ENCODE measurements around the gene ARFIP1.
"Not testable (repeated sequence)": the region's sequence is repeated elsewhere in the genome, so short reads cannot be mapped to it uniquely, and the experiment has no call there.

The ARFIP1 gene

DNA sequence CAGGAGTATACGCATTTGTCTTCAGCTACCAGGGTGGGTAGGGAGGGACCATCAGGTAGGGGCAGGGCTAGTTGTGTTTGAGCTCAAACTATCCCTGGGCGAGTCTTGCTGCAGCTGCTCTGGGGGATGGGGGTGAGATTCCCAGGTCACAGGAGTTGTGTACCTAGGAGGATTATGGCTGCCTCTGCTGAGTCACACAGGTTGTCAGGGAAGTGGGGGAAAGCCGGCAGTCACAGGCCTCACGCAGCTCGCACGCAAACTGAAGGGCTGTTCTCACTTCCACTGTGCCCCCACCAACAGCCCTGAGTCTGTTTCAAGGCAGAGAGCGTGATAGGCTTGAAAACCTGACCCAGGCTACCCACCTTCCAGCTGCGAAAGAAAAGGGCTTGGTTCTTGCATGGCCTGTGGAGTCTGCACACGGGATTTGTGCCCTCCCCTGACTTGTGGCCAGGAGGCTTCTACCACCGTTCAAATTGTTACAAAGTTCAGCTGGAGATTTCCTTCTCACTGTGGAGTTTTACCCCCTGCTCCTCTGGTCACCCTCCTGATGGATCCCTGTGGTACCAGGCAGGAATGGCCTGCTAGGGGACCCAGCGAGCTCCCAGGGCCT, 63.8 kb downstream of the ARFIP1 start:
- no peak for DNase-seq (ENCODE audit: low read depth, low spot score)

DNA sequence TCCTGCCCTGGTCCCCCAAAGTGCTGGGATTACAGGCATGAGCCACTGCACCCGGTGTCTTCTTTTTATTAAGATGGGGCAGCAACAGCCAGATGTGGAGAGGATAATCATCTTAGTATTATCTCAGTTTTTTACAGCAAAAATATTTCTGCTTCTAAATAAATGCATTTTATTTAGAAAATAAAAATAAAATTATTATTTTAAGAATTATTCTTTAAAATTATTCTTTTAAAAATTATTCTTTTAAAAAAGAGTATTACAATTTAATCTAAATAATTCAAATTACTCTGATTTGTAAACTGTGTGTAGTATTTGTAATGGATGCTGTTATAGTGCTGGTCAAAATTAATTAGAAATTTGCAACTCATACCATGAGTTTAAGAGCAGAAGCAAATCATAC, 67.6 kb downstream of the ARFIP1 start:
- no peak for DNase-seq (ENCODE audit: low read depth, low spot score)

DNA sequence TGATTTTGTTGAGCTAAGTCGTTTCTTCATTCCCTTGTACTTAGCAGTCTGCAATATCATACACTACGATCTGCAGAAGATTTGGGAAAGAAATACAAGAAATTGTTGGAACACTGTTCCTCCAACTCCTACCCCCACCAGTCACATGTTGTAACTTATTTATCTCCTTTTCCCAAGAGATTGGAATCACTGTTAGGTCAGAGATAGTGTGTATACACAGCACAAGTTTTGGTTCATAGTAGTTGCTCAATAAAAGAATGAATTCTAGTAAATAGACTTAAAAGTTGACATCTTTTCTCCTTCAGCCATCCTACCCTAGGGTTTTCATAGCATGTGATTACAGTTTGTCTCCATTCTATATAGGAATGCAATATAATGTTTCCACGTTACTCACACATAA, 68.8 kb downstream of the ARFIP1 start:
- no peak for DNase-seq (ENCODE audit: low read depth, low spot score)

DNA sequence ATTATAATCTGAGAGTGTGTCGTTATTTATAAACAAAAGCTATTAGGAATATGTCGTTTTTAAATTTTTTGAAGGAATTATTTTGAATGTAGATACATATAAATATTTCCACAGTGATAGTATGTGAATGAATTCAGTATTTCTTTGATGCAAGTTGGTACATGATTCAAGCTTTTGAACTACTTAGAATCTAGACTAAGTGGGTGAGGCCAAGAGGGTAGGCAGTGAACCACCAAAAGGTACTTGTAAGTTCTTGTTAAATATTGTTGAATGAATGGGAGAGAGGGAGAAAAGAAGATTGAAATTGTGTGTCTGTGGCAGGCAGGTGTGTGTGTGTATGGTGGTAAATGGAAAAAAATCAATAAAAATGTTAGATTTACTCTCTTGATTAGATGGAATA, 69.6 kb downstream of the ARFIP1 start:
- no peak for DNase-seq (ENCODE audit: low read depth, low spot score)

DNA sequence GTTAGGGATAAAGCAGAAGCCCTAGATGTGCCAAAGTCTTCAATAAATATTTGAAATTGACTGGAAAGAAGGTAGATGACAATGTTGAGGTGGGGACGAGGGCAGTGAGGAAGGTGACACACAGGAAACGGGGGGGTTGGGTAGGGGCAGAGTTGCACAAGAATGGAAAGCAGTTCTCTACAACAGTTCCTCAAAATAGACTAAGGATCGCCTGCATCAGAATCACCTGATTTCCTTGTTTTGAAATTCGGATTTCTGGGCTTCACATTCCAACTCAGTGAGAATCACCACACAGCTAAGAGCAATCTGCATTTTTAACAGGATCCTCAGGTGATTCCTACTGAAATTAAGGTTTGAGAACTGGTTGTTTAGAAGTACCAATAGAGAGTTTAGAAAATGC, 70.6 kb downstream of the ARFIP1 start:
- no peak for DNase-seq (ENCODE audit: low read depth, low spot score)

DNA sequence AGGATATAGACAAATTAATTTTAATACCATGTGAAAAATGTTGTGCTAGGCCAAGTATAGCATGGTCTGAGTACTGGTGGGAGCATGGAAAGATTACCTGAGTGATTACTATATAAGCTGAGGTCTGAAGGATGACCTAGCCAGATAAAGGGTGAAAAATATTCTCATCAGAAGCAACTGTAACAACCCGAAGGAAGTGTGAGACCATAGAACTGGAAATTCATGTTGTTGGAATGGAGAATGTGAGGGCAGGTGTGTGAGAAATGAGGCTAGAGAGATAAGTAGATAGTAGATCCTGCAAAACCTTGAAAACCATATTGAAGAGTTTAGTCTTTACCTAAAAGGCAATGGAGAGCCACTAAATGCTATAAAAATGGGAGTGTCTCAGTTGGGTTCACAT, 71.5 kb downstream of the ARFIP1 start:
- no peak for DNase-seq (ENCODE audit: low read depth, low spot score)

DNA sequence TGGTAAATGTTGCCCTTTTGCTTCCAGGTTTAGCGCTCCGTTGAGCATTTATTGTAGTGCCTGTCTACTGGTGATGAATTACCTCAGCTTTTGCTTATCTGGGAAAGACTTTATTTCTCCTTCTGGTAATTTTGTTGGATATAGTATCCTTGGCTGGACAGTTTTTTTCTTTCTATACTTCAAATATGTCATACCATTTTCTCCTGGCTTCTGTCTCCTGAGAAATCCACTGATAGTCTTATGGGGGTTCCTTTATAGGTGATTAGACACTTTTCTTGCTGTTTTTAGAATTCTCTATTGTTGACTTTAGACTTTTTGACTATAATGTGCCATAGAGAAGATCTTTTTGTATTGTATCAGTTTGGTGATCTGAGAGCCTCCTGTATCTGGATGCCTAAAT, 73.5 kb downstream of the ARFIP1 start:
- DNase-seq (ENCODE audit: low read depth, low spot score), result no peak

DNA sequence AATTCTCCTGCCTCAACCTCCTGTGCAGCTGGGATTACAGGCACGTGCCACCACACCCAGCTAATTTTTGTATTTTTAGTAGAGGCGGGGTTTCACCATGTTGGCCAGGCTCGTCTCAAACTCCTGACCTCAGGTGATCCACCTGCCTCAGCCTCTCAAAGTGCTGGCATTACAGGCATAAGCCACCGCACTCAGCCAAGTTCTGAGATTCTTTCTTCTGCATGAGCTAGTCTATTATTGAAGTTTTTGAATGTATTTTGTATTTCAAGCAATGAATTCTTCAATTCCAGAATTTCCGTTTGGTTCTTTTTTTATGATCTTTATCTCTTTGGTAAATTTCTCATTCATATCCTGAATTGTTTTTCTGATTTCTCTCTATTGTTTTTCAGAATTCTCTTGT, 74.3 kb downstream of the ARFIP1 start:
- DNase-seq (ENCODE audit: low read depth, low spot score), result not testable (repeated sequence)

DNA sequence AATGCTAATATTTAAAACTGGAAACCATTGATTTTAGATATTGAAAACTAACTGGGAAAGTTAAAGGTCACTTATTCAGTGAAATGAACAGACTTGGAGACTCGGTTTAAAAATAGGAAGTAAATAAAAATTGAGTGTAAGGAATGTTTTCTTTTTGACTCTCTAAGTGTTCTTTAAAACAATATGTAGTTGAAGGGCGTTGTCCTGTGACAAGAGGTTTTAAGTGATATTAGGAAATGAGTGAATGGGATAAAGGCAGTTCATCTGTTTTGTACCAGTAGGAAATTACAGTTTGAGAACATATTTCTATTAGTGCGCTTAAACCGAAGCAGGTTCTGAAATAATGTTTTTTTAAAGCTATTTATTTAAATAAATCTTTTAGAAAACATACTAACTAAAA, 77.2 kb downstream of the ARFIP1 start:
- no peak for DNase-seq (ENCODE audit: low read depth, low spot score)

DNA sequence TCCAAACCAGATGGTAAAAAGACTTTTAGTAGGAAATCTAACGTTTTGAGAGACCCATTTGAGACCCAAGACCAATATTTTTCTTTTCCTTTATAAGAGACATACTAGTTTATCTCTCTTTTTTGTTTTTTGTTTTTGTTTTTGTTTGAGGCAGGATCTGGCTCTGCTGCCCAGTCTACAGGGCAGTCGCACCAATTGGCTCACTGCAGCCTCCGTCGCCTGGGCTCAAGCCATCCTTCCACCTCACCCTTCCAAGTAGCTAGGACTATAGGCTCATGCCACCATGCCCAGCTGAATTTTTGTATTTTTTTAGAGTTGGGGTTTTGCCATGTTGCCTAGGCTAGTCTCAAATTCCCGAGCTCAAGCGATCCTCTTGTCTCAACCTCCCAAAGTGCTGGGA, 79.2 kb downstream of the ARFIP1 start:
- no peak for DNase-seq (ENCODE audit: low read depth, low spot score)

DNA sequence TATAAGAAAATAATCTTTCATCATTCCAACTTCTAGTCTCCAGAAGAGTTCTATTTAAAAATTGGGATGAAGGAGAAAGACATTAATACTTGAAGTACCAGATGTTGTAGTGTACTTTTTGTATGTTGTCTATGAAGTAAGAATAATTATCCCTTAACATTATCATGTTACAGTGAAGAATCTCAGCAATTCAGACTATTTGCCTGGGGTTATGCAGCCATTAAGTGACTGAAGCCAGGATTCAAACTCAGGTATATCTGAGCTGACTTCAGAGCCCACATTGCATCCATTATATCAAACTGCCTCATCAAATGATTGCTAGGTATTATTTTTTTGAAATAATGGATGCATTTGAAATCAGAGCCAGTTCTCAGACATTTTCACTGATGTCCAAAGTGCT, 80.3 kb downstream of the ARFIP1 start:
- no peak for DNase-seq (ENCODE audit: low read depth, low spot score)

DNA sequence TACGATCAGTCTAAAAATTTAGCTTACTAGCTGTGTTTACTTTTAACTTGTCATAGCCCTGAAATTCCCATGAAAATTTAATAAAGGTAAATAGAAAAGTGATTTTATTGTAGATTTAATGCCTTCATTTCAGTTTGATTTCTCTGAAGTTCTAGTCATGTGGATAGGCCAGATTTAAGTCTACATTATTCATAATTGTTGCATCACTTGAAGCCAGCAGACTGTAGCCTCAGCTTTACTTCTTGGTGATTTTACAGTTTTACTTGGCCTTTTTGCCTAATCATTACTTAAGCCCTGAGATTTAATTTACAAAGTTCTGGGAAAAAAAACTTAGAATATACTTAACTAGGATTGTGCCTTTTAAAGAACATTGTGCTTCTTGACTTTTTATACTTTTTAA, 82.9 kb downstream of the ARFIP1 start:
- no peak for DNase-seq (ENCODE audit: low read depth, low spot score)

DNA sequence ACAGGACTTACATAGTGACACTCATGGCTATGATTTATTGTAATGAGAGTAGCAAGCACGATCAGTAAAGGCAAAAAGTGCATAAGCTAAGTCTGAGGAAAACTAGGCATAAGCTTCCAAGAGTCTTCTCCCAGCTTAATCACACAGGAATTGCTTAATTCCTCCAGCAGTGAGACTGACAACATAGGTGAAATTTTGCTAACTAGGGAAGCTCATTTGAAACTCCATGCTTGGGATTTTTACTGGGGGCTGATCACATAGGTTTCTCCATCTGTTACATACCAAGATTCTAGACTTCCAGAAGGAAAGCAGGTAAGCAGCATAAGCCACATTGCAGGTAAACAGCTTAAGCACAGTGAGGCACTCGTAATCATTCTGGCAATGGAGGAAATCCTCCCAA, 84.6 kb downstream of the ARFIP1 start:
- no peak for DNase-seq (ENCODE audit: low read depth, low spot score)

DNA sequence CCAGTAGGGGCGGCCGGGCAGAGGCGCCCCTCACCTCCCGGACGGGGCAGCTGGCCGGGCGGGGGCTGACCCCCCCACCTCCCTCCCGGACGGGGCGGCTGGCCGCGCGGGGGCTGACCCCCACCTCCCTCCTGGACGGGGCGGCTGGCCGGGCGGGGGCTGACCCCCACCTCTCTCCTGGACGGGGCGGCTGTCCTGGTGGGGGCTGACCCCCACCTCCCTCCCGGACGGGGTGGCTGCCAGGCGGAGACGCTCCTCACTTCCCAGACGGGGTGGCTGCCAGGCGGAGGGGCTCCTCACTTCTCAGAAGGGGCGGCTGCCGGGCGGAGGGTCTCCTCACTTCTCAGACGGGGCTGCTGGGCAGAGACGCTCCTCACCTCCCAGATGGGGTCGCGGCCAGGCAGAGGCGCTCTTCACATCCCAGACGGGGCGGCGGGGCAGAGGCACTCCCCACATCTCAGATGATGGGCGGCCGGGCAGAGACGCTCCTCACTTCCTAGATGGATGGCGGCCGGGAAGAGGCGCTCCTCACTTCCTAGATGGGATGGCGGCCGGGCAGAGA, 86.8 kb downstream of the ARFIP1 start:
- not testable (repeated sequence) for DNase-seq (ENCODE audit: low read depth, low spot score)

DNA sequence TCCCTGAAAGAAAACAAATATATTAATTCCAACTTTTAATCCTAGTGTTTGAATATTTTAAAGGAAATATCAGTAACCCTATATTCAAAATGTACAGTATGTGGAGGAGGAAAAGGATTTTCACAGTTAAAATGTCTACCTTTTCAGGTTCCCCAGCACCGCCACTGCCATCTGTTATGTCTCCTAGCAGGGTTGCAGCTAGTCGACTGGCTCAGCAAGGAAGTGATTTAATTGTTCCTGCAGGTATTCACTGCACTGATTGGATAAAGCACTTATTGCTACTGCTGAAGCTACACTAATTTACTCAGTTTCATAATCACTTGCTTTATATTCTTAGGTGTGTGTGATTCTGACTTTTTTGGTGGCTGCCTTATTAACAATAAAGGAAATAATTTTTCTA, 90.9 kb downstream of the ARFIP1 start:
- DNase-seq (ENCODE audit: low read depth, low spot score), result no peak

DNA sequence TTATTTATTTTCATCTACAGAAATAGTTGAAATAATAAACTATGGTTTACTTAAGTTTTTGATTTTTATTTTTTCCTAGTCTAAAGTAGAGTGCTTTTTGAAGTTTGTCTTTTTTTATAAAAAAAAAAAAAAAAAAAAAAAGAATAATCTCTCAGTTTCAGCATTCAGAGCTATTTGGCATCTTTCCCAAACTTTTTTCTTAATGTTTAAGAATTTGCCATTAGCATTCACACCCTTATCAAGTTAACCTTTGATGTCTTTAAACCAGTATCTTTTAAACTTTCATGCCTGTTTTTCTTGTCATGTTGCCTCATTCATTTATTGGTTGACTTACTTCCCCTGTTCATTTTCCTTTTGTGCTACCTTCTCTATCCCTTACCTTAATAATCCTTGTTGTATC, 95.5 kb downstream of the ARFIP1 start:
- no peak for DNase-seq (ENCODE audit: low read depth, low spot score)

DNA sequence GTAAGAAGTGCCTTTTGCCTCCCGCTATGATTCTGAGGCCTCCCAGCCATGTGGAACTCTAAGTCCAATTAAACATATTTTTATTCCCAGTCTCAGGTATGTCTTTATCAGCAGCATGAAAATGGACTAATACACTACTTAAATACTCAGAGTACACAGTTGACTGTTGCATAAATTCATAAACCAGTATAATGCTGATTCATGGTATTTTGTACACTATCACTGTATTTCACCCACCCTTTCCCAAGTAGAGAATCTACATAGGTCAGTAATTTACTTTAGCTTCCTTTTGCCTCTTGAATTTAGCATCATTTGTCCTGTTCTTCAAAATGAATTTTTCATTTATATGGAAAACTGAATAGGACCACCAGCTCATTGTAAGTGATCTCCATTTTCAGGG, 98.1 kb downstream of the ARFIP1 start:
- no peak for DNase-seq (ENCODE audit: low read depth, low spot score)

DNA sequence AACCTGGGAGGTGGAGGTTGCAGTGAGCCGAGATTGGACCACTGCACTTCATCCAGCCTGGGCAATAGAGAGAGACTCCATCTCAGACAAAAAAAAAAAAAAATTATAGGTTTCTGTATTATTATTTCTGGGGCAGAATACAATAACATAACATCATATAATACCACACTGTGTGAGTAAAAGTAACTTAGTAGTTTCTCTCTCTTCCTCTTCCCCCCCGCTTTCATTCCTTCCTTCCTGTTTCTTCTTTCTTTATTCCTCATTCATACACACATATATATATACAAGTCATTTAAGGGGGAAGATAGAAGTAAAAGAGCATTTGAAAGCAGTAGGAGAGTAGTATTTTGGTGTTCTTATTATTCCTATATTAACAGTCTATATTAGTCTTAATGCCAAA, 100.5 kb downstream of the ARFIP1 start:
- DNase-seq (ENCODE audit: low read depth, low spot score), result no peak

DNA sequence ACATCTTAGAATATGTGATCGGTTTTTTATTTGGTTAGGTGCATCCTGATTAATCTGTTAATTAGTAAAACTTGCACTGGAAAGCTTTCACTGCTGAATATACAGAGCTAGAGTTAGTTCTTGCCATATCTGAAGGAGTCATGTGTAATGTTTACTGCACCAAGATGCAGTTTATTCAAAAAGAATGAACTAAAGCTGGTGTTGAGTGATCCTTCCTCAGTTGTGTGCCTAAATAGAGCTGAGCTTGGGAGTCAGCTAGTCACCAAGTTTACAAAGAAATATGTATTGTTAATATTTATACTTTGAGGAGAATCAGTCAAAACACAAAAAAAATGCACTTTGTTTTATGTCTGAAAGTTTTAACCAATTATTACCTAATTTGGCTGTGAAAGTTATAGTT, 102.2 kb downstream of the ARFIP1 start:
- DNase-seq (ENCODE audit: low read depth, low spot score), result no peak

DNA sequence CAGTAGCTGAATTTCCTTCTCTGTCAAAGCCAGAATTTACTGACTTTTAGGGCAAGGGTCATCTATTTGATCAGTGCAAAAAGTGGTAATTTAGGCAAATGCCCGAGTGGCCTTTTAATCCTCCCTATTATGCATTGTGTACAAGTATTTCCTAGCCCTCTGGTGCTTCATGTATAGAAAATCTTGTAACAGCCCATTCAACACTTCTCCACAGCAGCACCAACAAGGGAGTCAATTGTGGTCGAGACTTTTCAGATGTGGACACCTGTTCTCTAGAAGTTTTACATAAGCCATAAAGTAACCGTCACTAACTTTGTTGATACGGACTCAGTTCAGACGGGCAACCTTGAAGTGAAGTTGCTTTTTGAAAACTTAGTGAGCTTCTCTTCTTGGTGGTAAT, 105.4 kb downstream of the ARFIP1 start:
- DNase-seq (ENCODE audit: low read depth, low spot score), result no peak

DNA sequence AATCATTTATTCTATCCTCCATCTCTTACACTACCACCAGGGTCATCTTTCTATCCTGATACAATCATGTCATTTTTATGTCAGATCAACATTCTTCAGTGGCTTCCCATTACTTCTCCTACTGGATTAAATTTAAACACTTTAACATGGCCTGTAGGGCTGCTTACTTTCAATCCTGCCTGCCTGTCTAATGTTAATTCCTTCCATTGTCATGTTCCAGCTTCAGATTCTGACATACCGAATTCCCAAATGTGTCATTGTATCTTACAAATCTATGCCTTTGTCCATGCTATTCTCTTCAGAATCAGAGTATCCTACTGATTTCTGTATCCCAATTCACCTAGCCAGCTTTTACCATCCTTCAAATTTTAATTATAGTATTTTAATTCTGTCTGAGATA, 106.4 kb downstream of the ARFIP1 start:
- no peak for DNase-seq (ENCODE audit: low read depth, low spot score)

DNA sequence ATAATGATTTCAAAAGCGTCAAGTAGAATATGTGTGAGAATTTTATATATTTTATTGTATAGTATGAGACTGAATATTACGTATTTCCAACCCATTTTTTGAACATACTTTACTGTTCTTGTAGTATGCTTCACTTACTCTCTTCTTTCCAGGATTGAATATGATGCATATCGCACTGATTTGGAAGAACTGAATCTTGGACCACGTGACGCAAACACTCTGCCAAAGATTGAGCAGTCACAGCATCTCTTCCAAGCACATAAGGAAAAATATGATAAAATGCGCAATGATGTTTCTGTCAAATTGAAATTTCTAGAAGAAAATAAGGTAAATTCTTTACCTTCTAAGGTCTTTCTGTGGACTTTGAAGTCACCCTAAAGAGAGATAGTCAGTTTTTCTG, 108.2 kb downstream of the ARFIP1 start:
- DNase-seq (ENCODE audit: low read depth, low spot score), result no peak

DNA sequence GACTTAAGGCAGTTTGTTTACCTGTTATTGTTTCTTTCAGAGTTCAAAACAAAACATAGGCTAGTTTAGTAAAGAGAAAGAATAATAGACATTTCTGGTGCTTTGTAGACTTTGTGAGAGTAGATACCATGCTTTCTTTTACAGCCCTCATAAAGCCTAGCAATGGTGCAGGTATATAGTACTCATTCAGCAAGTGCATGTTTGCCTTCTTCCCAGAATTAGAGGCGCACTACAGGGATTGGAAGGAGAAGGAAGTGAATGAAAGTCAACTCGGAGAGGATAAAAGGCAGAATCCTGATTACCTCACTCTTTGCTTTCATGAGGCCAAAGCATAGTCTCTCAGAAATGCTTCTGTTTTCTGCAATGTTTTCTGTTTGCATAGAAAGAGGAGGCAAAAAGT, 113.2 kb downstream of the ARFIP1 start:
- DNase-seq (ENCODE audit: low read depth, low spot score), result no peak

DNA sequence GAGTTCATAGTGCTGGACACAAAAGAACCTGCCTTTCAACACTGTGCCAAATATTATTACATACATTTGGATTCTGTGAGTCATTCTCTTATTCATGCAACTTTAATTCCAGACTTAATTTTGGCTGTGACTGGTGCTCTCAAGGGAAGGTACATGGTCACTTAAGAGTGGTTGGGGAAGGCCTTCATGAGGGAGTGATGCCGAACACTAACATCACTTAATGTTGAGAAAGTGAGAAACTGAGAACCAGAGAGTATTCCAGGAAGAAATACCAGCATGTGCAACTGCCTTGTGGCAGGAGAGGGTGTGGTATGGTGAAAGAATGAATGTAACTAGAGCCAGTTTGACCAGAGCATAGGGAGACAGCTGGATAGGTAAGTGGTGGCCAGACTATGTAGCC, 114.9 kb downstream of the ARFIP1 start:
- no peak for DNase-seq (ENCODE audit: low read depth, low spot score)

All from smooth muscle cell of the brain vasculature (primary cell).